Activated CD4-positive, alpha-beta T cell treated with anti-CD3 and anti-CD28 coated beads for 1 hour (primary cell): ENCODE results near the gene TRIML2.

Experiments
- DNase-seq: peaks from one replicate; pipeline ENCODE4 v3.0.0-alpha.2; 2020

Gene TRIML2

GRCh38 chr4:188109157-188109755, at the start of gene TRIML2:
TRIML2 (minus strand) TSS chr4:188109603; CDS start chr4:188105368, 4,235 bp downstream.
- DNase-seq, result no peak

GRCh38 chr4:188158336-188158735, 48.9 kb upstream of the TRIML2 start:
- no peak for DNase-seq

DNA sequence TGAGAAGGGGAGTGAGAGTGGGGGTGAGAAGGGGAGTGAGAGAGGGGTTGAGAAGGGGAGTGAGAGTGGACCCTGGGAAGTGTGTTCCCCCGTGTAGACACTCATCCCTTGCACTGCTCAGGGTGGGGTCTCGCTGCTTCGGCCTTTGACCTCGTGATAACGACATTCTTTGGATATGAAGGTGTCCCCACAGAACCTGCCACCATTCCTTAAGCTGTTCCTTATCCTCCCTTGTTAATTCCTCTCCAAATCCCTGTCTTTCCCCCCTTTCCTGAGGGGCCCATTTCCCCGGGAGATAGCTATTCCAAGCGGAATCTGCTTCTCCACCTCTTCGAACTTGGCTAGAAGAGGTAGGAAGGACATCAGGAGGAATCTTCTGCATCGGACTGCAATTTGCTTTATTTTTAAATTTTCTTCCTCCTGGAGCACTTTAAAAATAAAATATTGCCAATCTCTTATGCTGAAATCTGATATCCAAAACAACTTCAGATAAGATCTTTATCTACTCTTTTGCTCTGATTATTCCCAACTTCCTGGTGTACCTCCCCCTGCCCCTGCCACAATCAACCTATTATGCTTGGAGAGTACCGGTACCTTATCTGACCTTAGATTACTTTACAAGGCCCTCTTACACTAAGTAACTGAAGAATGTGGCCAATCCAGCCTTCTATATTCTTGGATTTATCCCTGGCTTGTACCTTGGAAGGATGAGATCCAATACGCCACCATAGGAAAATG, 45.4 kb upstream of the TRIML2 start:
- no peak for DNase-seq

GRCh38 chr4:188147776-188148175, 38.4 kb upstream of the TRIML2 start:
- DNase-seq, result no peak

DNA sequence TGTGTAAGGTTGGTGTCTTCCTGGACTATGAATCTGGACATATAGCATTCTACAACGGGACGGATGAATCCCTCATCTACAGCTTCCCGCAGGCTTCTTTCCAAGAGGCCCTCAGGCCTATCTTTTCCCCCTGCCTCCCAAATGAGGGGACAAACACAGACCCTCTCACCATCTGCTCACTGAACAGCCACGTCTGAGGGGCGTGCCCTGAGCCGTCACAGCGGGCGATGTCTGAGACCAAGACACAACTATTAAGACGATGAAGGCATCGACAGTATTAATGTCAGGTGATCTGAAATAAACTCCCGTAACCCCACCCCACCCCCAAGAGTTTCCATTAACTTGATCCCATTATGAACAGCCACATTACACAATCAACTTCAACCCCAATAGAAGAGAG, 37.8 kb upstream of the TRIML2 start:
- DNase-seq, result no peak

DNA sequence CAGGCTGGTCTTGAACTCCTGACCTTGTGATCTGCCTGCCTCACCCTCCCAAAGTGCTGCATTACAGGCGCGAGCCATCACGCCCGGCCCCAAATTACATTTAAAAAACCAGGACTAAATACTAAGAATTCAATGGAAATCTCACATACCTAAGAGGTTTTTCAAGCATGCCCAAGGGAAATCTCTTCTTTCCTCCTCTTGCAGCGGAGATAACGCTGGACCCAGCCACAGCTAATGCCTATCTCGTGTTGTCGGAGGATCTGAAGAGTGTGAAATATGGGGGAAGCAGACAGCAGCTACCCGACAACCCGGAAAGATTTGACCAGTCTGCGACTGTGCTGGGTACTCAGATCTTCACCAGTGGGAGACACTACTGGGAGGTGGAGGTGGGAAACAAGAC, 37.2 kb upstream of the TRIML2 start:
- DNase-seq, result no peak

DNA sequence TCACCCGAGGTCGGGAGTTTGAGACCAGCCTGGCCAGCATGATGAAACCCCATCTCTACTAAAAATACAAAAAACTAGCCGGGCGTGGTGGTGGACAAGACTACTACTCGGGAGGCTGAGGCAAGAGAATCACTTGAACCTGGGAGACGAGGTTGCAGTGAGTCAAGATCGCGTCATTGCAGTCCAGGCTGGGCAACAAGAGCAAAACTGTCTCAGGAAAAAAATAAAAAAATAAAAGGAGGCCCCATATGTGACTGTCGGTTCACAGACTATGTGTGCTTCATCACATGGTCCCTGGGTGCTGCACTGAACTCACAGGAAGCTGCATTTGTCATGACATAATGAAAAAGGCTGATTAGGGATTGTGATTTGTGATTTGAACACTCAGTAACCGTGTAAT, 36.2 kb upstream of the TRIML2 start:
- DNase-seq, result no peak

DNA sequence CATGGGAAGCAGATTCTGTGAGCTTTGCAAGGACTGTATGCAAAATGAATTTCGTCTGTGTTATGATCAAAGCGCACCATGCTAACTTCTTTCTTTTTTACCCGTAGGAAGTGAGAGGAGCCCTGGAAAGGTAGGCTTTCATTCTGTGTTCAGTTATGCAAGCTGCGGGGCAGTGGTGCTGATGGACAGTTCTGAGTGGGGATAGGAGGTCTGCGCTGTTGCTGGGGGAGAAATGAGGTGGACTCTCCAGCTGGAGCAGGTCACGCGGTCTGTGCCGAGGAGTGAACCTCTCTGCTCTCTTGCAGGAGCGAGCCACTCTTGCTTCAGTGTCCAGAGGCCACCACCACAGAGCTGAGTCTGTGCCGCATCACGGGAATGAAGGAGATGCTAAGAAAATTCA, 34.3 kb upstream of the TRIML2 start:
- DNase-seq, result no peak

DNA sequence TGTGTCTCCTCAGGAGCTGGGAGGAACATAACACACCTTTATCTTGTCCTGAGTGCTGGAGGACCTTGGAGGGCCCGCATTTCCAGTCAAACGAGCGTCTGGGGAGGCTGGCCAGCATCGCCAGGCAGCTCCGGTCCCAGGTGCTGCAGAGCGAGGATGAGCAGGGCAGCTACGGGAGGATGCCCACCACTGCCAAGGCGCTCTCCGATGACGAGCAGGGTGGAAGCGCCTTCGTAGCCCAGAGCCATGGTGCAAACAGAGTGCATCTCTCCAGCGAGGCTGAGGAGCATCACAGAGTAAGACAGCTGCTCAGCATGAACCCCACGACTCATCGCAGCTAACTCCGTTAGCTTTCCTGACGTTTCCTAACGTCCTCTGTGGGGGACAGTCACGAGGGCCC, 30.3 kb upstream of the TRIML2 start:
- no peak for DNase-seq

DNA sequence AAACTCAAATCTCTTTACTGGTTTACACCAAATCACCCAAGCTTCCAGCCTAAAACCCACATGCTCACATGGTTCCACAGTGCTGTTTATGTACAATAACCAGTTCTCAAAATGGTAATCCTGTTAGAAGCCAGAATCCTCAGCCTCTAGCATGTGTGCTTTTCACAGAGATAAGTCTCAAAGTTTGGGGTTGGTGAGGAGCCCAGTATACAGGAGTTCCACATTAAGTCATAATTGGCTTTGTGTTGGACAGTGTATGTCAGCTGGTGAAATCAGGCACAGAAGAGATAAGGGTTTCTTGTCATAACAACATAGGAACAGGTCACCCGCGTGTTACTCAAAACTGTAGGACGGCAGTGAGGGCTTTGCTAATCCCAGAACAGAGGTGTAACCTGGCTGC, 29.7 kb upstream of the TRIML2 start, which contains the start of gene TRIML1:
TRIML1 (plus strand) TSS at position 301 of the 400 bp plus-strand sequence. CDS start 118 bp downstream, outside the sequence.
- DNase-seq, result no peak

DNA sequence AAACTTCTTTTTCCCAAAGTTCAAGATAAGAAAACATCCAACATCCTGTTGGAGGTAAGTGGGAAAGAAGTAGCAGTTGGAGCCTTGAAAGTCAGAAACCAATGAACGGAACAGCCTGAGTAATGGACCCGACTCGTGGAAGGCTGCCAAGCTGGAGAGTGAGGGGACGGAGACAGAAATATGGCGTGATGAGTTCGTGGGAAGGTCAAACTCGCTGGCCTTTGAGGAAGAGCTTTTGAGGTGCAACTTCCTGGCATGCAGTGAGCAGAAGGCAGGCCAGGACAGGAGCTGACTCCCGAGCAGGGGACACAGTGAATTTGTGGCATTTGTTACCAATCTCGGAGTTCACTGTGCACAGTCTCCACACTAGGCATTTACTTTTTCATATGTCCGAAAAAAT, 28.8 kb upstream of the TRIML2 start:
- DNase-seq, result no peak

GRCh38 chr4:188132232-188132631, 22.8 kb upstream of the TRIML2 start:
- no peak for DNase-seq

GRCh38 chr4:188130355-188130754, 21.0 kb upstream of the TRIML2 start:
- DNase-seq, result no peak

DNA sequence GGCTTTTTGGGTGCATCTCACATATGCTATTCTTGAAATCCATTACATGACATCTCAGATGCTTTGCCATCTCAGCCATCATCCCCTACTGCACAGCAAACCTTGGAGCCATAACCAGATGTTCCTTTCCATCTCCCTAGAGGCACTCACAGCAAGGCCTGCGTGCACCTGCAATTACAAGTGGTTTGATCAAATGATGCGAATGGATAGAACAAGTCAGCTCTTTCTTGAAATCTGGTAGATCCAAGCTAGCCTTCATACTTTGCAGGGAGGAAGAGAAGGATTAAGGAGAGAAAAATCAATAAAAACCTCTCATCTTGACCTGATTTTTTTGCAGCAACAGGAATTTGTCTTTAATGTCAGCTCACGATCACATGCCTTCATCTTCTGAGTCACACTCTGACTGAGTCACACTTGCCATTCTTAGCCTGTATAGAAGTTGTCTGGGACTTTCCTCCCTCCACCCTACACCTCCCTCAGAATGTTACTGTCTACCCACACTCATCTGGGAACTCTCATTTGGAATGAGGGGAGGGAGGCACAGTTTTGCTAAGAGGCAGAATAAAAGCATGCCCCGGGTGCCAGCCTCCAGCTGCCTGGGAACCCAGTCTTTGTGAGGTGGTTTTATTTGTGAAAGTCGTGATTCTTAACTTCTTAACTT, 17.9 kb upstream of the TRIML2 start:
- DNase-seq, result no peak

DNA sequence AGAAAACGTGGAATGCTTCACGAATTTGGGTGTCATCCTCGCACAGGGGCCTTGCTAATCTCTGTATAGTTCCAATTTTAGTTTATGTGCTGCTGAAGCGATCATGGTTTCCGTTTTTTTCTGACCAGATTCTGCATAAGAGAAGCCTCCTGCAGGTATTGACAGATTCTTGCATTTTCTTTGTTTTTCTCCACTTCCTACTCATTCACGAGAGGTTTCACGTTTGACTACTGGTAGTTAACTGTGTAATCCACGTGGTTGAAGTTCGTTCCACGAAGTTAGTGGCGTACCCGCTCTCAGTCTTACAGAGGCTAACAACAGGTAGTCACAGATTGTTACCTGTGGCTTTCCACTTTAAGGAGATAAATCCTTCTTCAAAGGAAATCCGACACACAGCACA, 12.1 kb upstream of the TRIML2 start:
- no peak for DNase-seq

GRCh38 chr4:188117631-188118324, 8.4 kb upstream of the TRIML2 start:
- DNase-seq, result no peak

DNA sequence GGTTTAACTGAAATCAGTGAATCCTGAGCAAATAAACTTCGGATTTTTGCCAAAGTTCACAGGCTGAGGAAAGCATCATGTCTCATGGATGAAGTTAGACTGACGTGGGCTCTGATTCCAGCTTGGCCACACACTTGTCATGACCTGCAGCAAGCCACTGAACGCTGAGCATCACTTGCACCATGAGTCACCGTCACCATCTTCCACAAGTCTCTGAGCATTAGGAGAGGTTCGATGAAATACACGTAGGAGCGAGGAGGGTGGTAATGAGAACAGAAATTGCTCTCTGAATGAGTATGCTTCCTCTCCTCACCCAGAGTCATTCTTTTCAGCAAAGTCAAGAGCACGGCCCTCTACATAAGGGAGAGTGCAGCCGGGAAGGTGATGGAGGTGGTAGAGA, 3.8 kb upstream of the TRIML2 start:
- no peak for DNase-seq

DNA sequence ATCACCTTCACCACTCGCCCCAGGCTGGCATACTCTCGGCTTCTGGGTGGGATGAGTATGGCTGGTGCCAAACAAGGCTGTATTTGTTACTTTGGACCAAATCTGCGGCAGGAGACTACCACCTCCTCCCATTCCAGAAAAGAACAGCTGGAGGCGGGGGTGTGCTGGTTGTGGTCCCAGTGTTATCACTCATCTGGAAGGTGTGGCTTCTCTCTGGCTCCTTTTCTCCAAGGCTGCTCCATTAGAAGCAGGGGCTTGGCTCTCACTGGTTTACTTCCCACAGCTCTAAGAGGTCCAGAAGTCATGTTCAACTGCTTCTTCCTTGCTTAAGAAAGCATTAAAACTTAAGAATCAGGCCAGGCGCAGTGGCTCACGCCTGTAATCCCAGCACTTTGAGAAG, 2.6 kb upstream of the TRIML2 start:
- no peak for DNase-seq

DNA sequence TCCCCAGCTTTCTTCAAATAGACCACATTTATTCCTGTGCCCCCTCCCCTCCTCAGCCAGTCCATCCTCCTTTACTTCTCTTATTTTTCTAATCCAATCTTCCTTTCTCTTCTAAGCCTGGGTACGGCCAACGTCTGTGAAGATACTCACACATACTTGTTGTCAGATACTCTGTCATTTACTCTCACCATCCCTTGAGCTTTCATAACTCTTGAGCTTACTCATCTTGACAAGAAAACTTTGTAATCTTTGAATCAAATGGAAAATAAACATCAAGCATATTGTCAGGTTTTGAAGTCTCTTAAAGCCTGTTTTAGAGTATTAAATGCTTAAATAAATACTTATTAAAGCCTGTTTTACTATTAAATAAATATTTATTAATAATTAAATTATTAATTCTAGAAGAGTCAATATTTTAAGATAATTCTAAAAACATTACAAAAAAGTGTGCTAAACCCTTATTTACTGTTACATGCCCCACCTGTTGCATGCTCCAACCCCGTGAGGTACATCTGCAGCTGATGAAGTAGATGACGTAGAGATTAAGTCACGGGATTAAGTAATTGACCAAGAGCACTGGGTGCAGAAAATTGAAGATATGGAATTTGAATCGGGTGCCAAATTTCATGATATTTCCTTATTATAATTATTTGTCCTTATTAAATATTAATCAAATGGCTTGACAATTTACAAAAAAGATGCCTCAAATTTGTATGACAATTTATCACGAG, 1.5 kb upstream of the TRIML2 start:
- no peak for DNase-seq

GRCh38 chr4:188110036-188110435, 633 bp upstream of the TRIML2 start:
- DNase-seq, result no peak

- DNase-seq, result no peak
These were observed 1.2 kb downstream of the TRIML2 start for GRCh38 chr4:188107931-188108843.

GRCh38 chr4:188106454-188106853, 2.9 kb downstream of the TRIML2 start:
- no peak for DNase-seq
